Measurements from ENCODE around the gene FLOT1. TPM values are rescaled to one million over a fixed set of nuclear protein-coding genes. Genes with fewer than 3 reads are reported as not detected.
A peak's percentile ranks its signal among the peaks of the same experiment; 100 is the strongest.
"Not testable (repeated sequence)": the region's sequence is repeated elsewhere in the genome, so short reads cannot be mapped to it uniquely, and the experiment has no call there.

The FLOT1 gene
- total RNA-seq, 1 donor from 2014 or later, result 151 TPM

DNA sequence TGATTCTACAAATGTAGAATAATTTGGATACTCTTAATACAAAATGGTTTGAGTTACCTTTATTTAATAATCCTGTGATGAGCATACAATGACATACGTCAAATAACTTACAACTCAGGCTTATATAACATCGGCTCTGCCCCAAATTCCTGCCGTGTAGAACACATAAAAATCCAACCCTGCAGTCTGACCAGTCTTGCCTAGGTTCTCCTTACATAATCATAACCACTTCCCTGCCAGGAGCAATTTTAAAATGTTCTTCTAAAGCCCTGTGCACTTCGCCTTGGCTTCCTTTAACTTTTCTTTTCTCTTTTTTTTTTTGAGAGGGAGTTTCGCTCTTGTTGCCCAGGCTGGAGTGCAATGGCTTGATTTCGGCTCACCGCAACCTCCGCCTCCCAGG, 18.1 kb upstream of the FLOT1 start:
- no peak overlapping the region for H3K27ac ChIP-seq
- peak in 1 of 2 donors; percentile 40 for ATAC-seq
- peaks cover 19% of the 10 kb centered on the region for H3K4me1 ChIP-seq
- TF ChIP-seq, protein P1, sequence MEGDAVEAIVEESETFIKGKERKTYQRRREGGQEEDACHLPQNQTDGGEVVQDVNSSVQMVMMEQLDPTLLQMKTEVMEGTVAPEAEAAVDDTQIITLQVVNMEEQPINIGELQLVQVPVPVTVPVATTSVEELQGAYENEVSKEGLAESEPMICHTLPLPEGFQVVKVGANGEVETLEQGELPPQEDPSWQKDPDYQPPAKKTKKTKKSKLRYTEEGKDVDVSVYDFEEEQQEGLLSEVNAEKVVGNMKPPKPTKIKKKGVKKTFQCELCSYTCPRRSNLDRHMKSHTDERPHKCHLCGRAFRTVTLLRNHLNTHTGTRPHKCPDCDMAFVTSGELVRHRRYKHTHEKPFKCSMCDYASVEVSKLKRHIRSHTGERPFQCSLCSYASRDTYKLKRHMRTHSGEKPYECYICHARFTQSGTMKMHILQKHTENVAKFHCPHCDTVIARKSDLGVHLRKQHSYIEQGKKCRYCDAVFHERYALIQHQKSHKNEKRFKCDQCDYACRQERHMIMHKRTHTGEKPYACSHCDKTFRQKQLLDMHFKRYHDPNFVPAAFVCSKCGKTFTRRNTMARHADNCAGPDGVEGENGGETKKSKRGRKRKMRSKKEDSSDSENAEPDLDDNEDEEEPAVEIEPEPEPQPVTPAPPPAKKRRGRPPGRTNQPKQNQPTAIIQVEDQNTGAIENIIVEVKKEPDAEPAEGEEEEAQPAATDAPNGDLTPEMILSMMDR (IDR thresholded peaks at IDR 0.05), result no peak
- DNase-seq, result no peak
- no peaks in the 10 kb centered on the region for H3K36me3 ChIP-seq
- H3K4me3 ChIP-seq, result no peak overlapping the region
- H3K27me3 ChIP-seq (ENCODE audit: low read depth), result no peaks in the 10 kb centered on the region
- intact Hi-C loops (cut with DNase I), result no loop called here
- no peaks in the 10 kb centered on the region for H3K9me3 ChIP-seq

DNA sequence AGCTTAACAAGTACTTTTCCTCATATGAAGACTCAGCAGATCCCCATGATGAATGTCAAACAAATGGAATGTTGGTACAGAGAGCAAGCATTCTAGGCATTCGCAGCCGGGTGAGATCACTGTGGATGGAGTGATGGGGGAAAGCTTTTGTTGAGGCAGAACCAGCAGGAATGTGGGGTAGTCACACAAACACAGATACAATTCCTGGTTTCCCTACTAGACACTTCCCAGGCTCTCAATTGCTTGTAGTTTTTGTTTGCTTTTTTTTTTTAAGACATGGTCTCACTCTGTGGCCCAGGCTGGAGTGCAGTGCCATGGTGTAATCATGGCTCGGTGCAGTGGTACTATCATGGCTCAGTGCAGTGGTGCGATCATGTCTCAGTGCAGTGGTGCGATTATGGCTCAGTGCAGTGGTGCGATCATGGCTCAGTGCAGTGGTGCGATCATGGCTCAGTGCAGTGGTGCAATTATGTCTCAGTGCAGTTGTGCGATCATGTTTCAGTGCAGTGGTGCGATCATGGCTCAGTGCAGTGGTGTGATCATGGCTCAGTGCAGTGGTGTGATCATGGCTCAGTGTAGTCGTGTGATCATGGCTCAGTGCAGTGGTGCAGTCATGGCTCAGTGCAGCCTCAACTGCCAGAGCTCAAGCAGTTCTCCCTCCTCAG, 17.2 kb upstream of the FLOT1 start:
- intact Hi-C loops (cut with DNase I), result no loop called here
- Histone ChIP-seq H3K4me3 (no peak overlapping the region), H3K9me3 (no peaks in the 10 kb centered on the region), H3K4me1 (peaks cover 19% of the 10 kb centered on the region), H3K27ac (no peak overlapping the region), H3K36me3 (no peaks in the 10 kb centered on the region), H3K27me3 (ENCODE audit: low read depth) (no peaks in the 10 kb centered on the region)
- TF ChIP-seq, protein P1 (IDR thresholded peaks at IDR 0.05), result no peak
- ATAC-seq (peak; percentile 74 to 84), DNase-seq (no peak)

DNA sequence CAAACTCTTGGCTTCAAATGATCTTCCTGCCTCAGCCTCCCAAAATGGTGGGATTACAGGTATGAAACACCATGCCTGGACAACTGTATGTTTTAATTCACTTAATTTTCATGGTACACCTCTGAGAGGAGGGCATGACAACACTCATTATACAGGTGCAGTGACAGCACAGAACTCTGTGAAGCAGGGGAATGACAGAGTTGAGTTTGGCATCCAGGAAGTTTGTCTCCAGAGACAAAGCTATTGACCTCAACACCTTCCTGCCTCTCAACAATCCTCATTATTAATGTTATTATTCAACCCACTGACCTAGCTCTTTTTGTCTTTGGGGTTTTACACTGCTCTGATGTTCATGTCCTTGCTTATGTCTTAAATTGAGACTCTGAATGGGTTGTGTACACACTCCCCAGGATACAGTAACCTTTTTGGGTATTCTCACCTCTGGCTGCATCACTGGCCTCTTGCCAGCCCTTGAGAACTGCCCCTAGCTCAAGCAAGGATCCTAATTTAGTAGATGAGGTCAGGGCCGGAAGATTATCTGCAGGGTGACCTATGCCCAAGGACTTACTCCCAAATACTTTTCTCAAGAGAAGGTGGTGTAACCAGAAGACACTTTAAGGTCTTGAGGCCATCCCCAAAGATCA, 14.9 kb upstream of the FLOT1 start:
- Histone ChIP-seq H3K4me1 (peaks cover 21% of the 10 kb centered on the region), H3K36me3 (no peaks in the 10 kb centered on the region), H3K27ac (no peak overlapping the region), H3K9me3 (no peaks in the 10 kb centered on the region), H3K27me3 (ENCODE audit: low read depth) (no peaks in the 10 kb centered on the region), H3K4me3 (no peak overlapping the region)
- TF ChIP-seq, protein P1 (IDR thresholded peaks at IDR 0.05), result no peak
- ATAC-seq, result no peak
- no peak for DNase-seq
- intact Hi-C loops (cut with DNase I), result no loop called here

DNA sequence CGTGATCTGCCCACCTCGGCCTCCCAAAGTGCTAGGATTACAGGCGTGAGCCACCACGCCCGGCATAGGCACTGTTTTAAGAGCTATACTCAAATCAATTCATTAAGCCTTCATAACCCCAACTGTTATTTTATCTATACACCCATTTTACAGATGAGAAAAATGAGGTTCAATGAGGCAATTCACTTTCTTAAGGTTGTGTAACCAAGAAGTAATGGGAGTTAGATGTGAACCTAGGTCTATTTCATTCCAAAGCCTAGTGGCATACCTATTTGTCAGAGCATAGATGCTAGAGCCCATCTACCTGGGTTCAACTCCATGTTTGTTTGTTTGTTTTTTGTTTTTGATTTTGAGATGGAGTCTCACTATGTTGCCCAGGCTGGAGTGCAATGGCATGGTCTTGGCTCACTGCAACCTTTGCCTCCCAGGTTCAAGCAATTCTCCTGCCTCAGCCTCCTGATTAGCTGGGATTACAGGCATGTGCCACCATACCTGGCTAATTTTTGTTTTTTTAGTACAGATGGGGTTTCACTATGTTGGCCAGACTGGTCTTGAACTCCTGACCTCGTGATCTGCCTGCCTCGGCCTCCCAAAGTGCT, 14.0 kb upstream of the FLOT1 start:
- DNase-seq; H3K36me3 ChIP-seq; intact Hi-C loops (cut with DNase I); H3K27ac ChIP-seq; H3K4me3 ChIP-seq; H3K27me3 ChIP-seq (ENCODE audit: low read depth); H3K9me3 ChIP-seq; ATAC-seq: not testable (repeated sequence)
- peaks cover 29% of the 10 kb centered on the region for H3K4me1 ChIP-seq

DNA sequence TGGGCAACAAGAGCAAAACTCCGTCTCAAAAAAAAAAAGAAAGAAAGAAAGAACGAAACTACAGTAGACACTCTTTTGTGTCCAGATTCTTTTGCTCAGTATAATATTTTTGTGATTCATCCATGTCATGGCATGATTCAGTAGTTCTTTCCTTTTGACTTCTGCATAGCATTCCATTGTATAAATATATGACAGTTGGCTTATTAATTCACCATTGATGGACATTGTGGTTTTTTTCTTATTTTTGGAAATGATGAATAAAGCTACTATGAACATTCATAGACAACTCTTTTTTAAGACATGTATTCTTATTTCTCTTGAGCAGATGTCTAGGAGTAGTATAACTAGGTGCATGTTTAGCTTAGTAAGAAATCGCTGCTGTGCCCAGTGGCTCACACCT, 12.1 kb upstream of the FLOT1 start:
- Histone ChIP-seq H3K27me3 (ENCODE audit: low read depth) (no peaks in the 10 kb centered on the region), H3K27ac (no peak overlapping the region), H3K4me3 (no peak overlapping the region), H3K4me1 (peaks cover 40% of the 10 kb centered on the region), H3K36me3 (no peaks in the 10 kb centered on the region), H3K9me3 (no peaks in the 10 kb centered on the region)
- TF ChIP-seq, protein P1 (IDR thresholded peaks at IDR 0.05), result no peak
- no peak for ATAC-seq
- no peak for DNase-seq
- intact Hi-C loops (cut with DNase I), result no loop called here
